HG02763 (cell line): Measurements from ENCODE around the gene DYRK1A.

Experiments used
- ATAC-seq: cut with Tn5 transposase; IDR thresholded peaks from one replicate; pipeline ENCODE4 v1.9.1; 2021; ENCODE audit warnings: mild to moderate bottlenecking, moderate library complexity; ENCODE audit not compliant: unreplicated experiment

Gene DYRK1A

DNA sequence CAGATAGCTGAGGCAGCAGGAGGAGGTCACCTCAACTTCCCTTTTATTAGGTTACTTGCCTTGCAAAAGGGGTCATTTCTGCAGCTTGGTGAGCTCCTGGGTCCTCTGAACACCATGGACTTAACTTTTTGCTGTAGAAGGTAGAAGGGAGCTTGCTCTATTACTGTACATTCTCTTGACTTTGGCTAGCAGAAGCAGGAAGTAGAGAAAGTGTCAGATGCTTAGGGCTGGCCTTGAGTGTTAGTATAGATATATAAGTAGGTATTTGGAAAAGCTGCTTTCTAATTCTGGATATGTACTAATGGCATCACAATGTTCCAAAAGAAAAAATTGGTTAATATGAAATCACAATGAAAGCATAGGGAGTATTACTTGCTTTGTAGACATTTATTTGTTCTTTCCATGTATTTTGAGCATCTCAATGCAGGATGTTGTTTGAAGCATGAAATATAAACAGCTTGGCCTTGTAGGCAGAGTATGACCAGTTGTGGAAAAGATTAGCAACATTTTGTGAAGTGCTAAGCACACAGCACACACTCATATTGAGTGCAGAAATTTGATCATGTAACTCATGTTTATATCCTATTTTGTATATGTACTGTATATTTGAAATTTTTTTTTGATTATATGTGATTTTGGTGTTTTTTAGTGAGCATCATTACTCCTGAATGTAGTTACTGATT, 108.8 kb downstream of the DYRK1A start:
- ATAC-seq: no peak

DNA sequence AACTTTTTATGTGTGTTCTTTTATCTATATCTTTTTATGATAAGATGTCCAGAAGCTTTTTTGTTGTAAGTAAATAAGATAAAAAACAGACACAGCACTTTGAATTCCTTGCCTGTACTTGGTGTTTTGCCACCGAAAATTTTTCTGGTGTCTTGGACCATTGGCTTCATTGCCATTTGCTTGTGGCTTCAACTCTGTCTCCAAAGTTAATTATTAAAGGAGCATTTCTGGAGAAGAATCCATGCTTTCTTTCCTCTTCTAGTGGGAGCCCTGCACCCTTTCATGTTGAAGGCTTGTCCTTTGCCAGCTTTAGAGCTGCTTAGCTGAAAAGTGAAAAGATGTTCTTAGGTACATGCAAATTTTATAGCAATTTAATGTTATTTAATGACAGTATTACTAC, 112.2 kb downstream of the DYRK1A start:
- ATAC-seq: no peak

DNA sequence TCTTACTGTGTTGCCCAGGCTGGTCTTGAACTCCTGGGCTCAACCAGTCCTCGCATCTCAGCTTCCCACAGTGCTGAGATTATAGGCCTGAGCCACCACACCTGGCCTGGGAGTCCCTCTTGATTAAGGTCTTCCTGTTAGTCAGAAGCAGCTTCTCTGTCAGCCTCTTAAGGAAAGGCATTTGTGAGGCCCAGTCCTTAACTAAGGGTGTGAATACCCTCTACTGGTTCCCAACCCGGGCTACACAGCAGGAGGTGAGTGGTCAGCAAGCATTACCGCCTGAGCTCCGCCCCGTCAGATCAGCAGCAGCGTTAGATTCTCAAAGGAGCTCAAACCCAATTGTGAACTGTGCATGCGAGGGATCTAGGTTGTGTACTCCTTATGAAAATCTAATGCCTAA, 117.2 kb downstream of the DYRK1A start:
- no peak for ATAC-seq

DNA sequence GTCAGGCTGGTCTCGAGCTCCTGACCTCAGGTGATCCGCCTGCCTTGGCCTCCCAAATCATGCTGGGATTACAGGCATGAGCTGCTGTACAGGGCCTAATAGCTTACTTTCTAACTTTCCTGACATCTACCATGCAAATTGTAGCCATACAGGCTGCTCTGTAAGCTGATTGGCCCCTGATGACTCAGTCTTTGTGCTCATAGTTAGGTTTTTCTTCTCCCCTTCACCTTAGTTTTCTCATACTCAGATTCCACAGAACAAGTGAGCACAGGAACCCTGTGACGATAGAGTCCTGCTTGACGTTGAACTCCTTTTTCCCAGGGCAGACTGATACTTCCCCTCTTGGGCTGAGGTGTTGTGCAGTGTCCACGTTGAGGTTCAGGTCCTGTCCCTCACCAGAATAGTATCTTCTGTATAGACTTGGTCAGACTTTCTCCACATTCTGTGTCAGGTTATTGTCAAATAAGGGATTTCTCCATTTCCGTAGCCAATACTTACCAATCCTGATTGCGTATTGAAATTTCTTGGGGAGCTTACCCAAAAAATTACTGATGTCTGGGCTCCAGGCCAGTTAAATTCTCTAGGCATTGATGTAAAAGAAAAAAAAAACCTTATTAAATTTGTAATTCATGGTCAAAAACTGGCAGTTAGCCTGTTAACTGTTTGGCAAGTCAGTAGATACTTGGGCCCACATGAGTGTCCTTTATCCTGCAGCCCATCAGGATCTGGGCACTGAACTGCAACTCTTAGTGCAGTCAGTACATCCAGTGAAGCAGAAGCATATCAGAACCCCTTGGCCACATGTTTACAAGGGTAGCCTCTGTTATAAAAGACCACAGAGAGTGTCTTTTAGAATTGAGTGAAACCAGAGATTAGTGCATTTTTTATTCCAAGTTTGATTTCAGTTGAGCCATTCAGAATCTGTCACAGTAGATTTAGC, 118.2 kb downstream of the DYRK1A start:
- ATAC-seq: no peak

DNA sequence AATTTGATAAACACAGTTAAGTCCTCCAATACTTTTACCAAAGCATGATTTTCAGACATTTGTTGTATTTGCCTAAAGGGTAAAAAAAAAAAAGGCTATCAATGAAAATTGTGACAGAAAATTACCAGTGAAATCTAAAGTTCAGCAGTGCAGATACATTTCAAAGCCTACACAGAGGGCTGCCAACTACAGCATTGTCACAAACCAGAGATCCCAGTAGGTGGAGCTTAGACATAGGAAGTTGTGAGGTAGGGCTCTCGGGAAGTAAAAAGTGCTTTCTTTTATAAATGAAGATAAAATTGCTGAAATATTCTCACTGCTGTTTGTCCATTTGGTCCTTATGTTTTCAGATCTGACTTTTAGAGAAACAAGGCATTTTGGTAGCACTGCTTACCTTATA, 123.0 kb downstream of the DYRK1A start:
- ATAC-seq: no peak

DNA sequence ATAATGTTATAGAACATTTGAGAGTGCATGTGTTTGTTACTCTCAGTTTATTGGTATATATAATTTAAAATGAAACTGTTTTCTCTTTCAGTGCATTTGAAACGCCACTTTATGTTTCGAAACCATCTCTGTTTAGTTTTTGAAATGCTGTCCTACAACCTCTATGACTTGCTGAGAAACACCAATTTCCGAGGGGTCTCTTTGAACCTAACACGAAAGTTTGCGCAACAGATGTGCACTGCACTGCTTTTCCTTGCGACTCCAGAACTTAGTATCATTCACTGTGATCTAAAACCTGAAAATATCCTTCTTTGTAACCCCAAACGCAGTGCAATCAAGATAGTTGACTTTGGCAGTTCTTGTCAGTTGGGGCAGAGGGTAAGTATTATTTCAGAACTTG, 123.5 kb downstream of the DYRK1A start:
- ATAC-seq: no peak

DNA sequence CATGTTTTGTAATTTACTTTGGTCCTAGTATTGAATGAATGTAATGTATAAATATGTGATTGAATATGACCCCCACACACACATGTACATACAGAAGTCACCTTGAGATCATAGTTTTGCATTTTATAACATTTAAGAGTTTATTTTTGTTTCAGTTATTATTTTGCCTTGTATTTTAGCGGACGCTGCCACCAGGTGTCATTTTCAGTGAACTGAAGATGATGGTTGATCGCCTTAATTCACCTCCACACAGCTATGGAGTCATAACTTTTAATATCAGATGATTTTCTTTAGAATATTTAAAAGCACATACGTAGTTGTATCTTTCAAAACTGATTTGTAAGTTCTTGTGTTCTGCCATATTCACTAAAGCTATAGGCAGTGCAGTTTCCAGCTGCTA, 130.4 kb downstream of the DYRK1A start:
- no peak for ATAC-seq

DNA sequence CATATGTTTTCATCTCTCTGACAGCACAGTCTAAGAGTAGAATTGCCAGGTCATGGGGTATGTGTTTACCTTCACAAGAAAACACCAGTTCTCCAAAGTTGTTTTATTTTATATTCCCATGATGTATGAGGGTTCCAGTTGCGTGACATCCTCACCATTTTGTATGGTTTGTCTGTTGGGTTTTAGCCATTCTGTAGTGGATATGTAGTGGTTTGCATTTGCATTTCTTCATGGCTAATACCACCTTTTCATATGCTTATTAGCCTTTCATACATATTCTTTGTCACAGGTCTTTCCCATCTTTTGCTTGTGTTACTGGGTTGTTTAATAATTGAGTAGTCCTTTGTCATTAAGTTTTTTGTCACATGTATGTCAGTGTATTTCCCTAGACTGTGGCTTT, 132.1 kb downstream of the DYRK1A start:
- no peak for ATAC-seq

DNA sequence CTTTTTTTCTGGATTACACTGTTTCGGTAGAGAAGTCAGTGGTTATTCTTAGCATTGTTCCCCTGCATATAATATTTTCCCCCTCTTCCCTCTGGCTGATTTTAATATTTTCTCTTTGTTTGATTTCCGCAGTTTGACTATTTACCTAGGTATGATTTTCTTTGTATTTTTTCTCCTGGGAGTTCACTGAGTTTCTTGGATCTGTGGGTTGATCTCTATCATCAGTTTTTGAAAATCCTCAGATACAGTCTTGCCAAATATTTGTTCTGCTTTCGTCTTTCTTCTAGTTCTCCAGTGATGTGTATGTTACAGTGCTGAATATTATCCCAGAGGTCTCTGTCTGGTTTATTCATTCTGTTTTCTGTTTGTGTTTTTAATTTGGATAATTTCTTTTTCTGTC, 136.4 kb downstream of the DYRK1A start:
- ATAC-seq: no peak

DNA sequence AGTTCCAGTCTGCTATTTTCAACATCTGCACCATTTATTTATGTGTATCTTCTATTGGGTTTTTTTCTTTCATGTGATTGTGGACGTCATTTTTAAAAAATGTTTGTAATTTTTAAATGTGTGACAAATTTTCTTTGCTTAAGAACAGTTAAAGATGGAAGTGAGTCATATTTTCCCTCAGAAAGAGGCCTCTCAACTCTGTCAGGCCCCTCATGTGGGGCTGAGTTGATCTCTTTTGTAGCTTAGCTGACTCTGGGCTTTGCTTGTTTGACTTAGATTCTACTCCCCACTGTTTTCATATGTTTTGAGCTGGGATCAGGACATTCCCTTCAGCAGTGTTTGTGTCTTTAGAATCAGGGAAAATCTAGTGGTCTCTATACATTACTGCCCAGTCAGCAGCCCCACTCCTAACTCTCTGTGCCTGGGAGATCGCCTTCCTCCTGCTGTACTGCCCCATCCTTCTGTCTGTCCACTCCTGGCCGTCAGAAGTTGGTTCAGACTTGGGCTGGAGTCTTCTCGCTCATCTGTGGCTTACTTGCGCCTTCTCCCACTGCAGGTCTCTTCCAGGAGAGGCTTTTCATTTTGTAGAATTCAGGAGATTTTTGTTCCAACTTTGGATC, 137.4 kb downstream of the DYRK1A start:
- no peak for ATAC-seq

DNA sequence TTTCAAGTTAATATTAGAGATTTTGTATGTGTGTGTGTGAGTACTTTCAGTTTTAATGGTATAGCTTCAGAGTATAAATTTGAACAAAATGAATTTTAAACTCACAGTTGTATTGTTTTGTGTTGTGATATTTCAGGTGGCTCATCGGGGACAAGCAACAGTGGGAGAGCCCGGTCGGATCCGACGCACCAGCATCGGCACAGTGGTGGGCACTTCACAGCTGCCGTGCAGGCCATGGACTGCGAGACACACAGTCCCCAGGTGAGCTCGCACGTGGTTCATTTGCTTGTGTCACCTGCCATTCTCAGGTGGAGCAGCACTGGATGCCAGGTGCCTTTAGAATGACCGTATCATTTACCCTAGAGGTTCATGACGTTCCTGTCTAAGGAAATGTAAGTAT, 139.4 kb downstream of the DYRK1A start:
- no peak for ATAC-seq

DNA sequence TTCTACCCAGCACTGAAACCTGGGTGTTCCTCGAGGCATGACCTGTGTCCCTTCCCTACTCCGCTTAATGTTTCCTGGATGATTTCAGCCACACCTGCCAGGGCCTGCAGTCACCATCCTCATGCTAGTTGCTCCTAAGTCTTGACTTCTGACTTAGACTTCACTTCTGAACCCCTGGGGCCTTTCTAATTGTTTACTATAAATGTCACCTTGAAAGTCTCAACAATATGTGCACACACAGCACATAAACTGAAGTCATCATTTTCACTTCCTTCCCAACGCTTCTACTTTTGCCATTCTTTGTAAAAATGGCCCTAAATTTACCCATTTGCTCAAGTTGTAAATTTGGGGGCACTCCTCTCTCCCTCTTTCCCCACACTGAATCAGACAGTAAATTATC, 141.1 kb downstream of the DYRK1A start:
- no peak for ATAC-seq

DNA sequence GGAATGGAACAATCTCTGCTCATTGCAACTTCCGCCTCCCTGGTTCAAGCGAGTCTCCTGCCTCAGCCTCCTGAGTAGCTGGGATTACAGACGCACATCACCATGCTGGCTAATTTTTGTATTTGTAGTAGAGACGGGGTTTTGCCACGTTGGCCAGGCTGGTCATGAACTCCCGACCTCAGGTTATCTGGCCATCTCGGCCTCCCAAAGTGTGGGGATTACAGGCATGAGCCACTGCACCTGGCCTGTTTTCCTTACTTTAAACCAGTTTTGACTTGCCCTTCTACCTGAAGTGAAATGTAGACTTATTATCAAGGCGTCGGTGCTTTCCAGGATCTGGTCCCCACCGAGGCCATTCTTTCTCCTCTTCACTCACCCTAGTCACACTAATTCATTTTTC, 141.8 kb downstream of the DYRK1A start:
- no peak for ATAC-seq

DNA sequence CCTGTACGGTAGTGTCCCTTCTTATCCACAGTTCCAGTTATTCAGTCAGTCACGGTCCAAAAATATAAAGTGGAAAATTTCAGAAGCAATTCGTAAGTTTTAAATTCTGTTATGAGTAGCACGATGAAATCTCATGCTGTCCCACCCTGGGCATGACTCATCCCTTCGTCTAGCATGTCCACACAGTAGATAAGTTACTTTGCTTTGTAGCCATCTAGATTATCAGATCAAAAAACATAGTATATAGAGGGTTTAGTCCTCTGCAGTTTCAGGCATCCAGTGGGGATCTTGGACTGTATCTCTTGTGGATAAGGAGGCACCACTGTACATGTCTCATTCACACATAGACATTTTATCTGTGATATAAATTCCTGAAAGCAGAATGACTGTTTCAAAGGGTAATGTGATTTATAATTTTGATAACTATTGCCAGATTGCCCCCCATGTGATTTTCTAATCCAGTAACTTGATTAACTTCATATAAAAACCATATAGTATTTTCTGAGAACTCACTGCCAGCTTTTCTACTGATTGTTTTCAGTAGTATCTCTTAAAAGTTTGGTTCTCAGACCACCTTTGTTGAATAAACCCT, 143.3 kb downstream of the DYRK1A start:
- no peak for ATAC-seq

DNA sequence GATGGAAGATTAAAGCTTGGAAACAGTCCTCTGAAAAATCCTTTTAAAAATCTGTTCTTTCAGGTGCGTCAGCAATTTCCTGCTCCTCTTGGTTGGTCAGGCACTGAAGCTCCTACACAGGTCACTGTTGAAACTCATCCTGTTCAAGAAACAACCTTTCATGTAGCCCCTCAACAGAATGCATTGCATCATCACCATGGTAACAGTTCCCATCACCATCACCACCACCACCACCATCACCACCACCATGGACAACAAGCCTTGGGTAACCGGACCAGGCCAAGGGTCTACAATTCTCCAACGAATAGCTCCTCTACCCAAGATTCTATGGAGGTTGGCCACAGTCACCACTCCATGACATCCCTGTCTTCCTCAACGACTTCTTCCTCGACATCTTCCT, 145.3 kb downstream of the DYRK1A start:
- ATAC-seq: no peak

DNA sequence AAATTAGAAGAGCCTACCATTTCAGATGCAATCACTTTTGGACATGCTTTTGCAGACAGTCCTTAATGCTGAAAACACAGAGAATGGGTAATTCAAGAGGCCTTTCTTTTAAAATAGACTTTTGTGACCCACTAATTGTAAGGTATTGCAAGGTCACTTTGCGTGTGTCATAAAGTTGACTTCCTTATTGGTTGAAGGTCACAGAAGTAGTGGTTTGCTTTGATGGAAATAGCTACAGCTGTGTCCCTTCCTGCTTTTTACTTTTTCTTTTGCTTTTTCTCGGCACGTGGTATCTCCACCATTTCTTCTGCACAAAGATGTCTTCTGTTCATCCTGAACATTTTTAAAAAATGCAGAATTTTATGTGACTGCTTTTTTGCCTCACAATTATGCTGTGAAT, 146.8 kb downstream of the DYRK1A start:
- ATAC-seq: no peak

DNA sequence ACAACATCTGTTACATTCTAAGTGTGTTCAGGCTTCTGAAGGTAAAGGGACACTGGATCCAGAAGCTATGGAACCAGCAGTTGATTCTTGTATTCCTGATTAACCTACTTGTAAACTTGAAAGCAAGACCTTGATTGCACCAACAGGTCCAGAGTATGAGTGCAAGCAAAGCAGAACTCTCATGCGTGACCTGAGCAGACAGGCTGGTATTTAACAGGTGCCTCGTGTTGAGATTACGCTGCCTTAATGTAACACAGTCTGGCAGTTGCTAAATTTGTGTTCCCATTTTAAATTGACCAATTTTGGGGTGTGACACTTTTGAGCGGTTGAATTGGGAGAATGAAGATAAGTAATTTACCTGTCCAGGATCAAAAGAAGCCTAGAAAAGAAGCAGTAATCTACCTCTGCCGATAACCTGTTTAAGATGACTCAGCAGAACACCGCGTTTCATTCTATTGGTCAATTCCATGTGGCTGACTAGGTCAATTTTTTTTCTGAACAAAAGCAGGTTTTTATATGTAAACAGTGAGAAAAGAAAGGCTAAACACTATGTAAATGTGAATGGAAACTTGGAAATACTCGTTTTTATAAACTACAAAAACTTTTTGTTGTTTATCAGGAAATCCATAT, 147.6 kb downstream of the DYRK1A start:
- no peak for ATAC-seq

DNA sequence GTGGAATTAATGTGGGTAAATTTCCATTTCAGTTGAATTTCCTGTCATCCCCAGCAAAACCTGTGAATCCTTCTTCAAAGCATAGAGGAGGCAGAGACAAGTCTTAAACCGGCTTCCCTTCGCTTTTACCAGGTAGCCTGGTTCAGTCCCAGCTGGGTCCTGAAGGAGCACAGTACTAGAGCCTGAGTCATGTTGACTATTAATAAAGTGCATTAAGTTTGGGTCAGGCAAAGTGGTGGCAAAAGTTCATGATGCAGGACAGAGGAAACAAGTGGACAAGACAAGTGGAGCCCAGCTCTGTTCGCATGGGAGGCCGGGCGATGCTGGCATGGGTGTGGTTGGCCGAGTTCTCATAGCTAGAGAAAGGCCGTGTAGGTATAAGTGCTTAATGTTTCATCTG, 150.4 kb downstream of the DYRK1A start:
- no peak for ATAC-seq

DNA sequence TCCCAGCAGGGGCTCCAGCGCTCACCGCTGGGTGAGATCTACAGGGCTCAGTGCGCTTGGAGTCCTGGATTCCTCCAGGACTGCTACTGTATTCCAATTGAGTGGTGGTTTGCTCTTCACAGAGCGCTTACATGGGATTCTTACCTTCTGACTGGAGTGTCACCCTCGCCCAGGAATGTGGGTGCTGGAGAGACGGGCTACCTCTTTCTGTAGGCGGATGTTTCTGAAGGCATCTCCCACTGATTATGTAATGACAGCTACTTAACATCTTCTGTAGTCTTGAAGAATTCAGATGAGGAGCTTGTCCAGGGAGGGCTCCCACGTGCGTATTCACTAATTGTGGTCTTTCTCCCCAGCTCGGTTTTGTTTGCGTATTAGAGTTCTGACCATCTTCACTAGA, 154.2 kb downstream of the DYRK1A start:
- ATAC-seq: no peak

DNA sequence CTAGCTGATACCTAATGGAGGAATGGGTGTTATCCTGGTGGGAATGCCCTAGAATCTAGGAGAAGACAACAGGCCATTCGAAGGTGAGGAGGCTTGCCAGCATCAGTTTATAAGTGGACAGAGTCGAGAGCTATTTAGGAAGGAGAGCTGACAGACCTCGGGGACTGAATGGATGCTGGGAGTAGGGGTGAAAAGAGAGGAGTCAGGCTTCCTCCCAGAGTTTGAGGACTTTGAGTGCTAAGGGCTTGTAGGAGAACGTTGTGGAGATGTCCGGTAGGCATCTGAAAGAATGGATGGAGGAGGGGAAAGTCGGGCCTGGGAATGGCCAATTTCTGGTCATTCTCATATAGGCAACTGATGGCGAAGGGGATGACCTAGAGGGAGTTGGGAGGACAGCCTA, 155.1 kb downstream of the DYRK1A start:
- no peak for ATAC-seq

DNA sequence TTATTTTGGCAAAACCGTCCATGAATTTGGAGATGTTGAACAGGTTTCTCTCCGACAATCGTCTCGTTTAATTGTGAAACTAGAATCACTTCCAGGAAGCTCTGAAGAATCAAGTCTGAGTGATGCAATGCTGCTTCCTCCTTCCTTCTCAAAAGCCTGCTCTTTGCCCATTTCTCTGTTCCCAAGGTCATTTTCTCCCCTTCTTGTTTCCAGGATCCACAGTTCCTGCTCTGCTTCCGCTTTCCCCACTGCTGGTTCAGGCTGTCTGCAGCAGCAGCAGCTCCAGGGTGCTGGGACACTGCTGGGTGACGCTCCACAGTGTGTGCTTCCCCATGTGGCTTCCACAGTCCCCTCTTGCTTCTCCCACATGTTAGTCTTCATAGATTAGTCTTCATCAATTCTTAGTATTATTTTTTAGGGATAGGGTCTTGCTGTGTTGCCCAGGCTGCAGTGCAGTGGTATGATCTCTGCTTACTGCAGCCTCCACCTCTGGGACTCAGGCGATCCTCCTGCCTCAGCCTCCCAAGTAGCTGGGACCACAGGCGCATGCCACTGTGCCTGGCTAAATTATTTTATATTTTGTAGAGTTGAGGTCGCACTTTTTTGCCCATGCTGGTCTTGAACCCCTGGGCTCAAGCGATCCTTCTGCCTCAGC, 156.2 kb downstream of the DYRK1A start:
- ATAC-seq: no peak
